Right cardiac atrium (tissue), 5 donors: Measurements from ENCODE around the gene SERPINB10. TPM values are rescaled to one million over a fixed set of nuclear protein-coding genes. Genes with fewer than 3 reads are reported as not detected.
"Not testable (repeated sequence)": the region's sequence is repeated elsewhere in the genome, so short reads cannot be mapped to it uniquely, and the experiment has no call there.

Experiments
- ATAC-seq, 2 donors: fragments of 200-7000 bp; cut with Tn5 transposase; one replicate each; pipeline versions ENCODE4 v1.8.0 to v1.9.1; 2020; ENCODE audit warnings: moderate library complexity in 2 of 2, mild to moderate bottlenecking in 1 of 2
- DNase-seq, 3 donors: peaks; one replicate each; pipeline ENCODE4 v3.0.0-alpha.2; 2020
- H3K27ac ChIP-seq: one replicate; pipeline ENCODE4 v1.5.1; 2013; ENCODE audit warnings: mild to moderate bottlenecking, low read length, control low read depth, moderate library complexity
- H3K27me3 ChIP-seq: one replicate; pipeline ENCODE4 v1.6.1; 2013; ENCODE audit not compliant: control insufficient read depth, insufficient read depth
- H3K4me1 ChIP-seq: one replicate; pipeline ENCODE4 v1.6.1; 2013; ENCODE audit warnings: low read length; ENCODE audit not compliant: control insufficient read depth, insufficient read depth
- H3K4me3 ChIP-seq: one replicate; pipeline ENCODE4 v1.5.1; 2013; ENCODE audit warnings: low read length, control low read depth
- H3K9me3 ChIP-seq: one replicate; pipeline ENCODE4 v1.6.1; 2013; ENCODE audit warnings: low read length; ENCODE audit not compliant: control insufficient read depth
- WGBS: extraction: QIAGEN DNeasy Blood & Tissue Kit; methylation state at CpG from one replicate; pipeline ENCODE4 v1.1.7; 2013; 5-methylcytosine and 5-hydroxymethylcytosine counted together
- intact Hi-C, 4 donors: fragments of 100-400 bp; cut with DNase I; formaldehyde crosslinking; loops; one replicate each; pipeline versions ENCODE4 v1.11.0 to v1.14.0; 2022 to 2023
- polyA plus RNA-seq: library from polyadenylated mRNA; stranded (reverse); fragments of 200-250 nt; gene quantifications from one replicate; pipeline ENCODE4 v1.2.3, GENCODE V29; 2013
- total RNA-seq, 4 donors: library from RNA; stranded (reverse); fragmentation: NEBNext Ultra II Directional; extraction: Animal tissue kit (Norgen Biotek cat#: 25700); gene quantifications; one replicate each; pipeline ENCODE4 v1.2.1, GENCODE V29; 2021
- donor health status: healthy with polysubstance abuse.
- donor health status: DM: no; HTN: yes; CAD: no.
- donor health status: DM: no; HTN: no; CAD: no.
- donor health status: DM: no; HTN: yes; CAD: no; lungs with severe emphysema.
- donor health status: DM: yes; HTN: yes; CAD: no.

Gene SERPINB10
- total and polyA plus RNA-seq, 5 donors: not detected

GRCh38 chr18:63922049-63922448 lies 14.3 kb downstream of the SERPINB10 start:
- H3K9me3 ChIP-seq: no peaks in the 10 kb centered on the region
- 83% methylated on average over 2 of the region's 2 CpGs for WGBS
- H3K27ac ChIP-seq: no peak overlapping the region
- DNase-seq (no peak), ATAC-seq (no peak)
- intact Hi-C loops: no loop called here
- H3K4me3 ChIP-seq: no peak overlapping the region
- peaks cover 2% of the 10 kb centered on the region for H3K27me3 ChIP-seq
- no peaks in the 10 kb centered on the region for H3K4me1 ChIP-seq

- Histone ChIP-seq H3K4me1 (no peaks in the 10 kb centered on the region), H3K27ac (no peak overlapping the region), H3K9me3 (no peaks in the 10 kb centered on the region), H3K4me3 (no peak overlapping the region), H3K27me3 (peaks cover 2% of the 10 kb centered on the region)
- 75% methylated on average over 1 of the region's 1 CpG for WGBS
- intact Hi-C loops: no loop called here
- DNase-seq (no peak), ATAC-seq (no peak)
Measured at GRCh38 chr18:63924551-63924950, 16.8 kb downstream of the SERPINB10 start.

GRCh38 chr18:63928331-63928730 lies 20.6 kb downstream of the SERPINB10 start:
- DNase-seq (no peak), ATAC-seq (no peak)
- H3K4me3 ChIP-seq: no peak overlapping the region
- H3K27me3 ChIP-seq: peaks cover 2% of the 10 kb centered on the region
- intact Hi-C loops: no loop called here
- WGBS: 68% methylated on average over 8 of the region's 8 CpGs
- H3K4me1 ChIP-seq: no peaks in the 10 kb centered on the region
- H3K9me3 ChIP-seq: no peaks in the 10 kb centered on the region
- no peak overlapping the region for H3K27ac ChIP-seq

GRCh38 chr18:63929369-63929768 lies 21.6 kb downstream of the SERPINB10 start:
- intact Hi-C loops, H3K27ac ChIP-seq, H3K27me3 ChIP-seq, ATAC-seq, DNase-seq, H3K4me1 ChIP-seq, H3K4me3 ChIP-seq, H3K9me3 ChIP-seq: not testable (repeated sequence)

GRCh38 chr18:63930773-63931354 lies 23.1 kb downstream of the SERPINB10 start:
- DNase-seq: no peak
- 80% methylated on average over 3 of the region's 3 CpGs for WGBS
- peaks cover 2% of the 10 kb centered on the region for H3K27me3 ChIP-seq
- no peak for ATAC-seq
- no peaks in the 10 kb centered on the region for H3K4me1 ChIP-seq
- H3K9me3 ChIP-seq: no peaks in the 10 kb centered on the region
- no peak overlapping the region for H3K27ac ChIP-seq
- intact Hi-C loops: loop anchor here in 3 of 4 donors (5.0 to 10.0 kb wide), 3 partner anchors 104 to 109 kb away; no protein-coding TSS in a partner anchor
- no peak overlapping the region for H3K4me3 ChIP-seq

GRCh38 chr18:63936156-63936931 lies 28.6 kb downstream of the SERPINB10 start:
- H3K4me3 ChIP-seq: peak overlapping the region; percentile 34
- peak; percentile 87 to 94 (median 92) for DNase-seq
- intact Hi-C loops: loop anchor here in 3 of 4 donors (5.0 to 10.0 kb wide), 2 partner anchors 112 to 419 kb away; no protein-coding TSS in a partner anchor
- H3K27ac ChIP-seq: no peak overlapping the region
- peak; percentile 99 for ATAC-seq
- no peaks in the 10 kb centered on the region for H3K4me1 ChIP-seq
- under 1% methylated on average over 54 of the region's 54 CpGs for WGBS
- no peaks in the 10 kb centered on the region for H3K9me3 ChIP-seq
- H3K27me3 ChIP-seq: no peaks in the 10 kb centered on the region

GRCh38 chr18:63936932-63937393 lies 29.2 kb downstream of the SERPINB10 start:
- WGBS: 32% methylated on average over 19 of the region's 19 CpGs
- Histone ChIP-seq H3K27ac (no peak overlapping the region), H3K9me3 (no peaks in the 10 kb centered on the region), H3K4me3 (no peak overlapping the region), H3K27me3 (no peaks in the 10 kb centered on the region), H3K4me1 (no peaks in the 10 kb centered on the region)
- DNase-seq (no peak), ATAC-seq (no peak)
- intact Hi-C loops: loop anchor here in 3 of 4 donors (5.0 to 10.0 kb wide), 2 partner anchors 112 to 420 kb away; no protein-coding TSS in a partner anchor

- 86% methylated on average over 8 of the region's 8 CpGs for WGBS
- Histone ChIP-seq H3K27ac (no peak overlapping the region), H3K4me1 (no peaks in the 10 kb centered on the region), H3K9me3 (no peaks in the 10 kb centered on the region), H3K27me3 (no peaks in the 10 kb centered on the region), H3K4me3 (no peak overlapping the region)
- intact Hi-C loops: no loop called here
- no peak for ATAC-seq
- no peak for DNase-seq
Measured at GRCh38 chr18:63940008-63940407, 32.2 kb downstream of the SERPINB10 start.

- not testable (repeated sequence) for H3K4me1 ChIP-seq, H3K27me3 ChIP-seq
- 74% methylated on average over 17 of the region's 17 CpGs for WGBS
Measured at GRCh38 chr18:63940543-63941050, 32.8 kb downstream of the SERPINB10 start.

GRCh38 chr18:63947051-63947790 lies 39.5 kb downstream of the SERPINB10 start:
- DNase-seq: no peak
- no peaks in the 10 kb centered on the region for H3K4me1 ChIP-seq
- no peak overlapping the region for H3K4me3 ChIP-seq
- 90% methylated on average over 3 of the region's 3 CpGs for WGBS
- no peaks in the 10 kb centered on the region for H3K27me3 ChIP-seq
- H3K9me3 ChIP-seq: no peaks in the 10 kb centered on the region
- intact Hi-C loops: no loop called here
- no peak overlapping the region for H3K27ac ChIP-seq
- ATAC-seq: no peak

More at GRCh38 chr18:63940543-63941050, 32.8 kb downstream of the SERPINB10 start:
- ATAC-seq, H3K27ac ChIP-seq, DNase-seq, H3K9me3 ChIP-seq, intact Hi-C loops, H3K4me3 ChIP-seq: not testable (repeated sequence)
